Lower leg skin (tissue), 3 donors: Measurements from ENCODE around the gene DGKI.

Experiments used
- CTCF ChIP-seq, 3 donors: fragments of 450-650 bp; IDR thresholded peaks; one replicate each; pipeline ENCODE4 v1.5.1; 2016; ENCODE audit warnings: antibody characterized with exemption in 3 of 3, mild to moderate bottlenecking in 3 of 3, moderate library complexity in 2 of 3
- POLR2A ChIP-seq, 2 donors: fragments of 450-650 bp; IDR thresholded peaks; one replicate each; pipeline ENCODE4 v1.6.1; 2016 to 2017; ENCODE audit warnings: antibody characterized with exemption in 2 of 2, mild to moderate bottlenecking in 1 of 2, moderate library complexity in 1 of 2

GRCh38 chr7:137860542-137860941 is 13.8 kb upstream of the DGKI start:
- TF ChIP-seq POLR2A (IDR thresholded peaks at IDR 0.05) = no peak
- no peak for TF ChIP-seq CTCF (IDR thresholded peaks at IDR 0.05)
